Measurements from ENCODE around the gene ATP9A.
"Not testable (repeated sequence)": the region's sequence is repeated elsewhere in the genome, so short reads cannot be mapped to it uniquely, and the experiment has no call there.

ATP9A gene

DNA sequence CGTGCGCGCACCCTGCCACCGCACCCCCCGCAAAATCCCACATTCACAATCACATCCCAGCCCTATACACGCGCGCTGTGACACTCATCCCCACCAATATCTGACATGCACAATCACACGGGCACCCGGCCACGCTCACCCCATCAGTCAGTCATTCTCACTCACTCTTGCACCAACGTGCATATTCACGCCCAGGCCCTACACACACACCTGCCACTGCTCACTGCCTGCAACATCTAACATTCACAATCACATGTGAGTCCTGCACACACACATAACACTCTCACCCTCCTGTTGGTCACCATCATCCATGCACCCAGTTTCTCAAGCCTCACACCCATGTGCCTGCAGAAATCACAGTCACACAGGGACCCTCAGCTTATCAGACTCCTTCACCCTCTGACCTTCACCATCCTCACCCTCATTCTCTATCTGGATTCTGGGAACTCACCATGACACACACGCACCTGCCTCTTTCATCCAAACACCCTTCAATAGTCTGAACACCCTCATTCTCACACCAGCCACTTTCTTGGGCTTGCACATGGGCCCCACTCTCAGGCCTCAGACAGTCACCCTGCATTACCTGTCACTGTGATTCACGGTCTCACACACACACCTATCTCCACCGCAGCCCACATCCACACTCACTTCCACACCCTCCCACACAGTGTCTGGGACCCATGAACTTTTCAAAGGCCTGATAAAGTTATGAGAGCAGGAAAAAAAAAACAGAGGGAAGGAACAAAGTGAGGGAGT lies 748 bp upstream of the ATP9A start:
- H3K9ac ChIP-seq (ENCODE audit: low read length), result no peak overlapping the region
- TF ChIP-seq EZH2 (IDR thresholded peaks at IDR 0.05; ENCODE audit: borderline replicate concordance, low read length), result no peak
- no peak for TF ChIP-seq CTCF (IDR thresholded peaks at IDR 0.05; ENCODE audit: low read length)
- H3K79me2 ChIP-seq (ENCODE audit: insufficient read depth, low read length), result no peaks in the 10 kb centered on the region
- no peaks in the 10 kb centered on the region for H3K27me3 ChIP-seq (ENCODE audit: insufficient read depth, low read length)
- no peaks in the 10 kb centered on the region for H3K9me3 ChIP-seq (ENCODE audit: low read length)
- no peak overlapping the region for H2AFZ ChIP-seq (ENCODE audit: low read length)
- no peaks in the 10 kb centered on the region for H4K20me1 ChIP-seq (ENCODE audit: insufficient read depth, low read length)
- no peaks in the 10 kb centered on the region for H3F3A ChIP-seq (ENCODE audit: insufficient read depth, low read length)
- H3K4me2 ChIP-seq (ENCODE audit: low read length), result no peak overlapping the region
- no peaks in the 10 kb centered on the region for H3K9me2 ChIP-seq (ENCODE audit: low read depth, low read length)
- no peaks in the 10 kb centered on the region for H3K36me3 ChIP-seq (ENCODE audit: insufficient read depth, low read length)
- H3K4me3 ChIP-seq (ENCODE audit: low read depth, low read length, poor library complexity, severe bottlenecking), result no peak overlapping the region
- no peaks in the 10 kb centered on the region for H3K4me1 ChIP-seq (ENCODE audit: insufficient read depth, low read length, severe bottlenecking)
- H3K27ac ChIP-seq (ENCODE audit: low read depth, low read length, poor library complexity, severe bottlenecking), result no peak overlapping the region

DNA sequence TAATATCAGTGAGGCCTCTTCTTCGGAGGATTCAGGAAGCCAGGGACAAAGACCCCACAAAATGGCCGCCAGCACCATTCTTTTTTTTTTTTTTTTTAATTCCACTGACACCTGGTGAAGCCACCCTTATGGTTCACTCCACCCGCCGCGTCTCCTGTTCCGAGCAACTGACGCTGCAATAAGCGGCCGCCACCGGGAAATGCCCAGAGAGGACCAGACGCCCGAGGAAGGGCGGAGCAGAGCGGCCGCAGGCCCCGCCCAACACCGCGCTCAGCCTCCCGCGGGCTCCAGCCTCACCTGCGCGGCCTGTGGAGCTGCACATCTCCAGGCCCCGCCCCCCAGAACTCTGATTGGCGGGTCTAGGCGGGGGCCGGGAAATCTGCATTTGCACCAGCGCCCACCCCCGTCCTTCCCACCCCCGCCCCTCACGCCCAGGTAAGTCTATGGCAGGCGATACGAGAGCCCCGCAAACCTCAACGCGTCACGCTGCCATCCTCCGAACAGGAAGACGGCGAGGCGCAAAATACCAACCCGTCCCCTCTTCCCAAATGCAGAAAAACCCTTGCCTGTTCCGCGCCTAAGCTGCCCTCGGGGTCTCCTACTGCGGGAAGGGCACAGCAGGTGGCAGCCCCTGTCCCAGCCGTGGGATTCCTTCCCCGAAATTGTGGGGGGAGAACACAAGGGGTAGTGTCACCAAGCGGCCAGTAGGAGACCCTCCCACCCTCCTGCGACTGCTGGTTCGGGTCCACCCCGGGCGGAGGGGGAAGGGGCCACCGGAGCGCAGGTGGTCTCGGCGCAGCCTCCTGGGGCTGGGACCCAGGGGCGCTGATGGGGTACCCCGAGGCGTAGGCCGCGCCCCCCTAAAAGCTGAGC lies 960 bp downstream of the ATP9A start:
- H3K9me2 ChIP-seq (ENCODE audit: low read depth, low read length), result no peaks in the 10 kb centered on the region
- no peaks in the 10 kb centered on the region for H3F3A ChIP-seq (ENCODE audit: insufficient read depth, low read length)
- H3K4me2 ChIP-seq (ENCODE audit: low read length), result no peak overlapping the region
- H3K27ac ChIP-seq (ENCODE audit: low read depth, low read length, poor library complexity, severe bottlenecking), result no peak overlapping the region
- no peak overlapping the region for H3K4me3 ChIP-seq (ENCODE audit: low read depth, low read length, poor library complexity, severe bottlenecking)
- no peak overlapping the region for H3K9ac ChIP-seq (ENCODE audit: low read length)
- no peaks in the 10 kb centered on the region for H3K9me3 ChIP-seq (ENCODE audit: low read length)
- TF ChIP-seq EZH2 (IDR thresholded peaks at IDR 0.05; ENCODE audit: borderline replicate concordance, low read length), result no peak
- no peak for TF ChIP-seq CTCF (IDR thresholded peaks at IDR 0.05; ENCODE audit: low read length)
- no peaks in the 10 kb centered on the region for H3K4me1 ChIP-seq (ENCODE audit: insufficient read depth, low read length, severe bottlenecking)
- no peaks in the 10 kb centered on the region for H3K27me3 ChIP-seq (ENCODE audit: insufficient read depth, low read length)
- no peak overlapping the region for H2AFZ ChIP-seq (ENCODE audit: low read length)
- no peaks in the 10 kb centered on the region for H3K79me2 ChIP-seq (ENCODE audit: insufficient read depth, low read length)
- no peaks in the 10 kb centered on the region for H3K36me3 ChIP-seq (ENCODE audit: insufficient read depth, low read length)
- H4K20me1 ChIP-seq (ENCODE audit: insufficient read depth, low read length), result no peaks in the 10 kb centered on the region

GRCh38 chr20:51765381-51765780 lies 2.8 kb downstream of the ATP9A start:
- not testable (repeated sequence) for H3K4me2 ChIP-seq (ENCODE audit: low read length)

More at GRCh38 chr20:51765381-51765780, 2.8 kb downstream of the ATP9A start:
- not testable (repeated sequence) for H3K36me3 ChIP-seq (ENCODE audit: insufficient read depth, low read length); H3K9me2 ChIP-seq (ENCODE audit: low read depth, low read length); H3K4me3 ChIP-seq (ENCODE audit: low read depth, low read length, poor library complexity, severe bottlenecking); H3F3A ChIP-seq (ENCODE audit: insufficient read depth, low read length); H3K27me3 ChIP-seq (ENCODE audit: insufficient read depth, low read length); H3K27ac ChIP-seq (ENCODE audit: low read depth, low read length, poor library complexity, severe bottlenecking); H4K20me1 ChIP-seq (ENCODE audit: insufficient read depth, low read length); H3K79me2 ChIP-seq (ENCODE audit: insufficient read depth, low read length); H3K4me1 ChIP-seq (ENCODE audit: insufficient read depth, low read length, severe bottlenecking); H3K9me3 ChIP-seq (ENCODE audit: low read length); H3K9ac ChIP-seq (ENCODE audit: low read length); H2AFZ ChIP-seq (ENCODE audit: low read length)
